Uterus (tissue), 2 donors: ENCODE results near the gene TYSND1.

ENCODE experiments used
- CTCF ChIP-seq, 4 experiments: fragments of 200-600 bp in 2 of 4; fragments of 450-650 bp in 2 of 4; sonication (generic) in 2 of 4; IDR thresholded peaks; one replicate each; pipeline ENCODE4 v1.5.1; 2016 to 2019; ENCODE audit warnings: antibody characterized with exemption in 4 of 4, mild to moderate bottlenecking in 2 of 4, moderate library complexity in 1 of 4
- POLR2A ChIP-seq, 2 donors: fragments of 450-650 bp; IDR thresholded peaks; one replicate each; pipeline ENCODE4 v1.6.1; 2016; ENCODE audit warnings: antibody characterized with exemption in 2 of 2, mild to moderate bottlenecking in 1 of 2, moderate library complexity in 1 of 2

- TF ChIP-seq CTCF (IDR thresholded peaks at IDR 0.05) (no peak), POLR2A (IDR thresholded peaks at IDR 0.05) (no peak)
Measured at GRCh38 chr10:70139151-70139996, 7.1 kb downstream of the TYSND1 start.
